Keratinocyte (primary cell): ENCODE data around the gene ANKRD49. TPM values are rescaled to one million over a fixed set of nuclear protein-coding genes. Genes with fewer than 3 reads are reported as not detected.

ENCODE experiments used
- DNase-seq: peaks from one replicate; pipeline ENCODE4 v3.0.0-alpha.2; 2011; ENCODE audit warnings: low read depth, missing footprints, low spot score
- FAIRE-seq: peaks from 2 replicates; lab custom pipeline; 2011; peaks lifted over from hg19 to GRCh38; lab: Jason Lieb, UNC
- H2AFZ ChIP-seq: 2 replicates; pipeline ENCODE4 v1.6.0; 2012; ENCODE audit warnings: low read length, control low read depth, inconsistent platforms; ENCODE audit not compliant: control insufficient read depth
- H3K27ac ChIP-seq: 2 replicates; pipeline ENCODE4 v1.5.1; 2011; ENCODE audit warnings: low read length; ENCODE audit not compliant: control insufficient read depth, insufficient read depth
- H3K27me3 ChIP-seq: 3 replicates; pipeline ENCODE4 v1.6.0; 2011; ENCODE audit warnings: low read length; ENCODE audit not compliant: control insufficient read depth, insufficient read depth; ENCODE audit errors: extremely low read depth
- H3K36me3 ChIP-seq, 2 experiments: 2 replicates in 1 of 2; 3 replicates in 1 of 2; pipeline ENCODE4 v1.5.1; 2011; ENCODE audit warnings: low read length in 2 of 2, mild to moderate bottlenecking in 1 of 2; ENCODE audit not compliant: control insufficient read depth in 2 of 2, insufficient read depth in 2 of 2; ENCODE audit errors: extremely low read depth in 1 of 2
- H3K4me1 ChIP-seq: 3 replicates; pipeline ENCODE4 v1.5.1; 2011; ENCODE audit warnings: low read length; ENCODE audit not compliant: control insufficient read depth, insufficient read depth; ENCODE audit errors: extremely low read depth
- H3K4me2 ChIP-seq: 3 replicates; pipeline ENCODE4 v1.6.0; 2011; ENCODE audit warnings: low read depth, low read length; ENCODE audit not compliant: control insufficient read depth, insufficient read depth; ENCODE audit errors: extremely low read depth
- H3K4me3 ChIP-seq, 3 experiments: fragments of 200-600 bp in 1 of 3; sonication (generic) in 1 of 3; 2 replicates in 2 of 3; 3 replicates in 1 of 3; pipeline ENCODE4 v1.5.1; 2011 to 2016; ENCODE audit warnings: low read length in 3 of 3, mild to moderate bottlenecking in 3 of 3, control low read depth in 2 of 3, inconsistent platforms in 1 of 3, low read depth in 1 of 3, mixed read lengths in 1 of 3, mixed run types in 1 of 3, moderate library complexity in 1 of 3; ENCODE audit not compliant: control insufficient read depth in 2 of 3, insufficient read depth in 2 of 3; ENCODE audit errors: extremely low read depth in 1 of 3
- H3K79me2 ChIP-seq: 2 replicates; pipeline ENCODE4 v1.6.0; 2012; ENCODE audit warnings: low read length; ENCODE audit not compliant: control insufficient read depth, insufficient read depth
- H3K9ac ChIP-seq: 3 replicates; pipeline ENCODE4 v1.6.0; 2011; ENCODE audit warnings: low read length; ENCODE audit not compliant: control insufficient read depth, insufficient read depth; ENCODE audit errors: extremely low read depth
- H3K9me1 ChIP-seq: 3 replicates; pipeline ENCODE4 v1.6.0; 2011; ENCODE audit warnings: low read length; ENCODE audit not compliant: control insufficient read depth, insufficient read depth; ENCODE audit errors: extremely low read depth
- H3K9me3 ChIP-seq: 2 replicates; pipeline ENCODE4 v1.5.1; 2012; ENCODE audit warnings: low read depth, low read length; ENCODE audit not compliant: control insufficient read depth
- H4K20me1 ChIP-seq: 3 replicates; pipeline ENCODE4 v1.6.0; 2011; ENCODE audit warnings: low read length; ENCODE audit not compliant: control insufficient read depth, insufficient read depth; ENCODE audit errors: extremely low read depth
- EZH2 ChIP-seq: IDR thresholded peaks from one replicate; pipeline ENCODE4 v1.6.1; 2012; ENCODE audit warnings: inconsistent platforms, mild to moderate bottlenecking, low read length, moderate library complexity
- dilution Hi-C: fragments of 300-500 bp; cut with MboI; formaldehyde crosslinking; loops from one replicate; pipeline ENCODE4 v1.7.0; 2020; ENCODE audit warnings: low sequenced_read_pairs; ENCODE audit not compliant: extremely low pct_ligation_motif_present
- polyA plus RNA-seq, 5 experiments: library from polyadenylated mRNA; depleted of rRNA in 3 of 5; stranded (reverse) in 3 of 5; stranded (forward) in 1 of 5; unstranded in 1 of 5; fragments of >200 nt; gene quantifications; 1 replicate in 1 of 5; 2 replicates in 3 of 5; 3 replicates in 1 of 5; pipeline versions ENCODE4 v1.2.1 to v1.2.3, GENCODE V29; 2011 to 2012; ENCODE audit warnings: missing spikeins in 2 of 5, low read depth in 1 of 5, low replicate concordance in 1 of 5
- TF ChIP-seq, protein P1 (sequence below), 3 experiments: IDR thresholded peaks in 1 of 3; conservative IDR thresholded peaks in 1 of 3; optimal IDR thresholded peaks in 1 of 3; 2 replicates in 2 of 3; 3 replicates in 1 of 3; pipeline versions ENCODE3 to v1.5.1; 2011; ENCODE audit warnings: low read length in 3 of 3, mild to moderate bottlenecking in 3 of 3, moderate library complexity in 2 of 3, control low read depth in 1 of 3, inconsistent platforms in 1 of 3; ENCODE audit not compliant: insufficient read depth in 2 of 3; ENCODE audit errors: extremely low read depth in 1 of 3

The ANKRD49 gene
- polyA plus RNA-seq, 1 donor (not counting 4 experiments of a cell fraction or from before 2014, with no cell fraction given) = 17.1 TPM

- no peak for DNase-seq
- no peaks in the 10 kb centered on the region for H3K9me3 ChIP-seq
- H3K36me3 ChIP-seq = no peaks in the 10 kb centered on the region
- no peak overlapping the region for H3K4me3 ChIP-seq
- TF ChIP-seq, protein P1, sequence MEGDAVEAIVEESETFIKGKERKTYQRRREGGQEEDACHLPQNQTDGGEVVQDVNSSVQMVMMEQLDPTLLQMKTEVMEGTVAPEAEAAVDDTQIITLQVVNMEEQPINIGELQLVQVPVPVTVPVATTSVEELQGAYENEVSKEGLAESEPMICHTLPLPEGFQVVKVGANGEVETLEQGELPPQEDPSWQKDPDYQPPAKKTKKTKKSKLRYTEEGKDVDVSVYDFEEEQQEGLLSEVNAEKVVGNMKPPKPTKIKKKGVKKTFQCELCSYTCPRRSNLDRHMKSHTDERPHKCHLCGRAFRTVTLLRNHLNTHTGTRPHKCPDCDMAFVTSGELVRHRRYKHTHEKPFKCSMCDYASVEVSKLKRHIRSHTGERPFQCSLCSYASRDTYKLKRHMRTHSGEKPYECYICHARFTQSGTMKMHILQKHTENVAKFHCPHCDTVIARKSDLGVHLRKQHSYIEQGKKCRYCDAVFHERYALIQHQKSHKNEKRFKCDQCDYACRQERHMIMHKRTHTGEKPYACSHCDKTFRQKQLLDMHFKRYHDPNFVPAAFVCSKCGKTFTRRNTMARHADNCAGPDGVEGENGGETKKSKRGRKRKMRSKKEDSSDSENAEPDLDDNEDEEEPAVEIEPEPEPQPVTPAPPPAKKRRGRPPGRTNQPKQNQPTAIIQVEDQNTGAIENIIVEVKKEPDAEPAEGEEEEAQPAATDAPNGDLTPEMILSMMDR (optimal IDR thresholded peaks at IDR 0.05 in 1 of 3, IDR thresholded peaks at IDR 0.05 in 1 of 3, conservative IDR thresholded peaks at IDR 0.05 in 1 of 3; ENCODE audit: extremely low read depth in 1 of 3, insufficient read depth in 2 of 3, low read length in 3 of 3) = no peak
- TF ChIP-seq EZH2 = no peak
- peaks cover 21% of the 10 kb centered on the region for H3K4me1 ChIP-seq
- H3K79me2 ChIP-seq = no peaks in the 10 kb centered on the region
- no peak overlapping the region for H3K27ac ChIP-seq
- no peaks in the 10 kb centered on the region for H3K27me3 ChIP-seq
- no peaks in the 10 kb centered on the region for H3K9me1 ChIP-seq
- FAIRE-seq = no peak
- no peak overlapping the region for H3K9ac ChIP-seq
- dilution Hi-C loops = no loop called here
- H4K20me1 ChIP-seq = no peaks in the 10 kb centered on the region
- H3K4me2 ChIP-seq = no peak overlapping the region
- H2AFZ ChIP-seq = no peak overlapping the region
These were observed 40.8 kb upstream of the ANKRD49 start for GRCh38 chr11:94452988-94453387.

- Histone ChIP-seq H3K27me3 (no peaks in the 10 kb centered on the region), H3K36me3 (no peaks in the 10 kb centered on the region), H3K9me3 (no peaks in the 10 kb centered on the region), H3K4me2 (no peak overlapping the region), H2AFZ (no peak overlapping the region), H3K79me2 (no peaks in the 10 kb centered on the region), H3K4me3 (no peak overlapping the region), H3K9me1 (no peaks in the 10 kb centered on the region), H4K20me1 (no peaks in the 10 kb centered on the region), H3K27ac (no peak overlapping the region), H3K9ac (no peak overlapping the region), H3K4me1 (peaks cover 17% of the 10 kb centered on the region)
- no peak for TF ChIP-seq EZH2
- TF ChIP-seq, protein P1 (optimal IDR thresholded peaks at IDR 0.05 in 1 of 3, IDR thresholded peaks at IDR 0.05 in 1 of 3, conservative IDR thresholded peaks at IDR 0.05 in 1 of 3; ENCODE audit: extremely low read depth in 1 of 3, insufficient read depth in 2 of 3, low read length in 3 of 3) = no peak
- dilution Hi-C loops = no loop called here
- DNase-seq = no peak
- no peak for FAIRE-seq
These were observed 39.5 kb upstream of the ANKRD49 start for GRCh38 chr11:94454301-94454700.
